DMS79 (cell line): ENCODE measurements around the gene GRHL1.

Experiments
- DNase-seq: peaks from one replicate; lab custom pipeline; 2025; lab: John Stamatoyannopoulos, UW

The GRHL1 gene

DNA sequence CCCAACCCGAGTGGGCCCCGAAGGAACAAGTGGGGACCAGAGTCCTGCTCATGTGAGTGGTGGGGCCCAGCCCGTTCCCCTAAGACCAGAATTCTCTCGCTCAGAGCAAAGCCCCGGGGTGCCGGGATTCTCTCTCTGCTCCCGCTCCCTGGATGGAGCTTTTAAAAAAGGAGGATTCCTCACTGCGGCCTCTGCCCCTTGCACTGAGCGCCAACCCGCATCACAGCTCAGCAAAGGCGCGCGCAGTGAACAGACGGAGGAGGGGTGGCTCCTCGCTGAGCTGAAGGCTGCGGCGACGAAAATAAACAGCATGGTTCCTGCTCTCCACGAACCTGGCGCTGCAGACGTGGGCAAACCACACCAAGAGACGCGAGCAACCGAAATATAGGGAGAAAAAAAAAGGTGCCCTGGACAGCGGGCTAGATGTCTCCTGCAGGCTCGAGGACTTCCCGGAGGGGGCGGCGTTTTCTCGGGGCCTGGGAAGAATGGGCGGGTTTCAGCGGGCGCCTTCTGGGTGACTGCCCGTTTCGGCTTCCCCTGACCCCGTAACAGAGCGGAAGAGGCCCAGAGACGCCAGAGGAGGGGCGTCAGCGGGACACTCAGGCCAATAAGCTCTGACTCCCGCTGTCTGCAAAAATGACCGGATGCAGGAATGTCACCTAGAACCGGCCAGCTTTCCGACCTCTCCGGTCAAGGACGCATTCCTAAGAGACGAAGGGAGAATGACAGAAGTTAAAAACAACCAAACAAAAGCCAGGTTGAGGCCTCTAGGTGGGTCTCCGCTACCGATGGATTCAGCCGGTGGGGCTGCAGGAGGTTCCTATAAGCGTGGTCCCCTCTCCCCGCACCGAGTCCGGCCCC lies 91.0 kb downstream of the GRHL1 start:
- DNase-seq: no peak

DNA sequence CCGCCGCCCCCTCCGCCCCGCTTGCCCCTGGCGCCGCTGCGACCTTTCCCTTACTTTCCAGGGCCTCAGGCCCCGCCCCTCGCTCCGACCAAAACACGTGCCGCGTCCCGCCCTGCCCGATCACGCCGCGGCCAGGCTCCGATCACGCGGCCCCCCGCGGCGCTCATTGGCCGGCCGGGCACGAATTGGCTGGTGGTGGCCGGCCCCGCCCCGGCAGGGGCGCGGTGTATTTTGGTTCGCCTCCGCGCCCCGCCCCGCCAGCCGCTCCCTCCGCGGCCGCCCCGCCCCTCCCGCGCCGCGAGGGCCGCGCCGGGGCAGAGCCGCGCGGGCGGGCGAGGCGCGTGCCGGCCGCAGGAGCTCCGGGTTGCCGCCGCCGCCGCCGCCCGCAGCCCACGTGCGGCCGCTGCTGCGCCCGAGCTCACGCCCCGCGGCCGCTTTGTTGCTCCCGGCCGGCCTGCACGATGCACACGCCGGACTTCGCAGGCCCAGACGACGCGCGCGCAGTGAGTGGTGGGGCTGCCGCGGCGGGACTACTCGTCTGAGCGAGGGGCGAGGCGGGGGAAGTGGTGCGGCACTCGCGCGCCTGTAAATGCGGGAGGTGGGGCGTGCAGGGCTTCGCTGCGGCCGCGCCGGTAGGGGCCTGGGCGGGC lies 91.9 kb downstream of the GRHL1 start, which contains the start of gene KLF11:
Gene KLF11 (plus strand): TSS at position 295 of the 650 bp plus-strand sequence. CDS start 167 bp downstream, at position 462.
- peak; percentile 77 for DNase-seq

DNA sequence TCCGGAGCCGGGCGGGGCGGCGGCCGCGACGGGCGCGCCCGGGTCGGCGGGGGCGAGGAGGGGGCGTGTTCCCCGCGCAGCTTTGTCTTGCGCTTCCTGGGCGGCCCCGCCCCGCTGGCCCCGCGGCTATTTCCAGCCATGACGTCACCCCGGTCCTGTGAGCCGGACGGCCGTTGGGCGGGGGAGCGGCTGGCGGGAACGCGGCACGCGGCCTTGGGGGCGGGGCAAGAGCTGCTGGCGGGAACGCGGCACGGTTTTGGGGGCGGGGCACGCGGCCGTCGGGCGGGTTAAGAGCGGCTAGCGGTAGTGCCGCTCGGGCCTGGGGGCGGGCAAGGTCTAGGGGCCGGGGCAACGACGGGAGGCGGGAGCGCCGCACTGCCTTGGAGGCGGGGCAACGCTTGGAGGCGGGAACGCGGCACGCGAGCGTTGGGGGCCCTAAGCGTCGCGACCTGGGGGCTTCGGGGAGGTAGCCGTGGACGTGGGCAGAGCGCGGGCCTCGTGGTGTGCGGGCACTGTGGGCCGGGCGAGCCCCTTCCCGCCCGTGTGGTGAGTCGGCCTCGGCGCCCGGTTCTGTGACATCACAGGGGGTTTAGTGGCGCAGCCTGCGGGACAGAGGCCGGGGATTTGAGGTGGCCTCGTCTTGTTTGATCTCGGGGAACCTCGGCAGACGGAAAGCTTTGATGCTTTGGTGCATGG lies 92.6 kb downstream of the GRHL1 start:
- DNase-seq: peak; percentile 75

DNA sequence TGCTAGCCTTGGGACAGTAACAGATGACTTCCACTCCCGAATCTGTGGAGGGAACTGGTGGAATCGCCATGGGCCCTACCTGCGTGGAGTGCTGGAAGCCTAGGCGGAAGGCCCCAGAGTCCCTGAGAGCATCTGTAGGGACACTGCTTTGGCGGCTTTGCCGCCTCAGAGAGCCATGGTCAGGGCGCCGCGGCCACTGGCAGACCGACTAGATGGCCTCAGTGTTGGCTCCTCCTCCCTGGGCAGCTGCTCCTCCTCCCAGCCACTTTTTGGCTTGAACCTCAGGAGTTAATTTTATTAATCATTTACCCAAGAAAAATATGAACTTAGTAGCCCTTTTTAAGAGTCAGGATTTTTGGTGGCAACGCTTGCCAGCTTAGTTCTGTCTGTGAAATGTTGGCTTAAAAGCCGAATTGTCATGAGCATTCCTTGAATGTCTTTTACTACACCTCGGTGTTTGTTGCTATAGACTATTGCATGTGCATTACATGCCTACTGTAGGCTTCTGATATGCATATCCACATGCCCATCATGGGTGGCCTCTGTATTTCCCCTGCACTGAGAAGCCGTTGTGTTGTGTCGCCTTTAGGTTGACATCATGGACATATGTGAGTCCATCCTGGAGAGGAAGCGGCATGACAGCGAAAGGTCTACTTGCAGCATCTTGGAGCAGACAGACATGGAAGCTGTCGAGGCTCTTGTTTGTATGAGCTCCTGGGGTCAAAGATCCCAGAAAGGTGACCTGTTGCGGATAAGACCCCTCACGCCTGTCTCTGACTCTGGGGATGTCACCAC lies 94.3 kb downstream of the GRHL1 start:
- no peak for DNase-seq

DNA sequence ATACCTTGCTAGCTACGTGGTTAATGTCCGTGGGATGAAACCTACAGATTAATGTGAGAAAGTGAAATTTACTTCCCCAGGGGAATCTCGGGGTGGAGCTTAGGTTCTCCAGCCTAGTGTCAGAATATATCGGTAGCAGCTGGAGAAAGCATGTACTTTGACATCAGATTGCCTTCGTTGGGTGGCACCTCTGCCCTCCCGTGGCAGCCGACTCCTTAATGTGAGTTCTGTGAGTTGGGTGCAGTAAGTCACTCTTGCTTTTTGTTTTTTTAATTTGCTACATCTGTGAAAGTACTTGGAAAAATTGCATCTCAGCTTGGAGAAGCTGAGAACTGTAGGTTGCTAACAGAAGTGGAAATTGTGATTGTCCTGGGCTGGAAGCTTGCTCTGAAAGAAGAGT lies 95.4 kb downstream of the GRHL1 start:
- no peak for DNase-seq

DNA sequence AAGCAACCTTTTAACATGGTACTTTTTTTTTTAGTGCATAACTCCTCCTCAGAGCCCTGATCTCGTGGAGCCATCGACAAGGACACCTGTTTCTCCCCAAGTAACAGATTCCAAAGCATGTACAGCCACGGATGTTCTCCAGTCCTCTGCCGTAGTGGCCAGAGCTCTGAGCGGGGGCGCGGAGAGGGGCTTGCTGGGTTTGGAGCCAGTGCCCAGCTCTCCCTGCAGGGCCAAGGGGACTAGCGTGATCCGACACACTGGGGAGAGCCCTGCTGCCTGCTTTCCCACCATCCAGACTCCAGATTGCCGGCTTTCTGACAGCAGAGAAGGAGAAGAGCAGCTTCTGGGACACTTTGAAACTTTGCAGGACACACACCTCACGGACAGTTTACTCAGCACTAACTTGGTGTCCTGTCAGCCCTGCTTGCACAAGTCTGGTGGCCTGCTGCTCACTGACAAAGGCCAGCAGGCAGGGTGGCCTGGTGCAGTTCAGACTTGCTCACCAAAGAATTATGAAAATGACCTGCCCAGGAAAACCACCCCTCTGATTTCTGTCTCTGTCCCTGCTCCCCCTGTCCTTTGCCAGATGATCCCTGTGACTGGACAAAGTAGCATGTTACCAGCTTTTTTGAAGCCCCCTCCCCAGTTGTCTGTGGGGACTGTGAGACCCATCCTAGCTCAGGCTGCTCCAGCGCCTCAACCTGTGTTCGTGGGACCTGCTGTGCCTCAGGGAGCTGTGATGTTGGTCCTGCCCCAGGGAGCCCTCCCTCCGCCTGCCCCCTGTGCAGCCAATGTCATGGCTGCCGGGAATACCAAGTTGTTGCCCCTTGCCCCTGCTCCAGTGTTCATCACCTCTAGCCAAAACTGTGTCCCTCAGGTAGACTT lies 96.4 kb downstream of the GRHL1 start:
- no peak for DNase-seq

DNA sequence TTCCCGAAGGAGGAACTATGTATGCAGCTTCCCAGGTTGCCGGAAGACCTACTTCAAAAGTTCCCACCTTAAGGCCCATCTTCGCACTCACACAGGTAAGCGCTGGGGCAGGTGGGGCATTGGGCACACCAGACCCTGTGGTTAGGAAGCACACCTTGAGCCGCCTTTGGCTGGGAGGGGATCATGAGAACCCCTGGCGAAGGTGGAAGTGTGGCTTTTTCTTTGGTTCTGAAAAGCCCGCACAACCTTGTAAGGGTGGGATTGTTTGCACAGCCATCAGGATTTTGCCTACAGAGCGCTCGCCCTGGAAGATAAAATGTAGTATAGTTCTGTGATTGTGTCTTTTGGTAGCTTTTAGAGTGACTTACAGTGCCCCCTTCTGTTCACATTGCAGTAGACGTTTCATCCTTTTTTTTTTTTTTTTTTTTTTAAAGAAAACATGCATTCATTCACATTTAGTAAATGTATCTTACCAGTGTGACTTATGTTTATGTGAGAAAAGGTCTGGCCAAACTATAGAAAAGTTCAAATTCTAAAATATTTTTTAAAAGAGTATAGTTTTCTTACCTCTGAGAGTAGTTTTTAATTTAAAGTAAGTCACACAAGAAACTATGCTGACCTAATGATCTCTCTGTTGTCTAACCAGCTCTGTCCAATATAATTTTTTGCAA lies 97.1 kb downstream of the GRHL1 start:
- DNase-seq: no peak
